ENCODE measurements around the gene LY6G6D. TPM values are rescaled to one million over a fixed set of nuclear protein-coding genes. Genes with fewer than 3 reads are reported as not detected.

The LY6G6D gene
- total RNA-seq, 1 experiment from 2014 or later, result not detected

GRCh38 chr6:31687860-31688693 is 27.1 kb upstream of the LY6G6D start:
- TF ChIP-seq CTCF (conservative IDR thresholded peaks at IDR 0.05; ENCODE audit: low read depth, low read length) (no peak), EZH2phosphoT487 (IDR thresholded peaks at IDR 0.05; ENCODE audit: borderline replicate concordance, low read length) (no peak), EZH2 (IDR thresholded peaks at IDR 0.05; ENCODE audit: low read length, unreplicated experiment) (no peak)
- ChIA-PET CTCF (no interaction called here), POLR2A (ENCODE audit: unreplicated experiment) (no interaction called here)
- no peaks in the 10 kb centered on the region for H3K27me3 ChIP-seq (ENCODE audit: low read length)
- 0 out of 2 replicates have a peak, but pooled peaks cover 3% of the 10 kb centered on the region for H3K4me1 ChIP-seq (ENCODE audit: insufficient read depth, low read length)
- H3K9me3 ChIP-seq (ENCODE audit: low read length), result no peaks in the 10 kb centered on the region
- no peak overlapping the region for H3K4me3 ChIP-seq (ENCODE audit: low read length)
- H2AFZ ChIP-seq (ENCODE audit: low read length), result no peak overlapping the region
- no peaks in the 10 kb centered on the region for H3K9me2 ChIP-seq (replicated peaks; ENCODE audit: low read length)
- ATAC-seq, result no peak
- intact Hi-C loops (cut with micrococcal nuclease), result loop anchor here (10.0 kb wide), 2 partner anchors 147 to 177 kb away; partner anchors contain the start of gene NEU1
- no peak overlapping the region for H3K27ac ChIP-seq (ENCODE audit: low read length)
- H4K20me1 ChIP-seq (ENCODE audit: low read length), result no peaks in the 10 kb centered on the region
- H3F3A ChIP-seq (ENCODE audit: low read length, unreplicated experiment), result no peaks in the 10 kb centered on the region
- H3K79me2 ChIP-seq (ENCODE audit: low read length), result no peaks in the 10 kb centered on the region
- no peak overlapping the region for H3K9ac ChIP-seq (ENCODE audit: low read length)
- no TSS peak for BruUV-seq (replicated peaks)
- no peak overlapping the region for H3K4me2 ChIP-seq (ENCODE audit: low read length)
- peaks cover 8% of the 10 kb centered on the region; the same call in 1 of the 2 replicates for H3K36me3 ChIP-seq (ENCODE audit: low read depth, low read length)
- DNase-seq, result no peak

- no peaks in the 10 kb centered on the region for H3F3A ChIP-seq (ENCODE audit: low read length, unreplicated experiment)
- BruUV-seq (replicated peaks), result no TSS peak
- 0 out of 2 replicates have a peak, but pooled peaks cover 3% of the 10 kb centered on the region for H3K4me1 ChIP-seq (ENCODE audit: insufficient read depth, low read length)
- peaks cover 8% of the 10 kb centered on the region; the same call in 1 of the 2 replicates for H3K36me3 ChIP-seq (ENCODE audit: low read depth, low read length)
- no peaks in the 10 kb centered on the region for H3K27me3 ChIP-seq (ENCODE audit: low read length)
- no peak overlapping the region for H3K4me2 ChIP-seq (ENCODE audit: low read length)
- no peak overlapping the region for H3K9ac ChIP-seq (ENCODE audit: low read length)
- DNase-seq (no peak), ATAC-seq (0 out of 2 replicates have a peak, but pooled peaks have one; percentile 35)
- intact Hi-C loops (cut with micrococcal nuclease), result loop anchor here (10.0 kb wide), 2 partner anchors 145 to 175 kb away; partner anchors contain the start of gene NEU1
- H3K9me3 ChIP-seq (ENCODE audit: low read length), result no peaks in the 10 kb centered on the region
- POLR2A ChIA-PET (ENCODE audit: unreplicated experiment), result interaction anchor here (0.6 kb wide), 1 partner anchor 31 kb away, joined by 3 read pairs; no protein-coding TSS in a partner anchor
- no peaks in the 10 kb centered on the region for H3K9me2 ChIP-seq (replicated peaks; ENCODE audit: low read length)
- H4K20me1 ChIP-seq (ENCODE audit: low read length), result no peaks in the 10 kb centered on the region
- no peaks in the 10 kb centered on the region for H3K79me2 ChIP-seq (ENCODE audit: low read length)
- CTCF ChIA-PET, result no interaction called here
- no peak overlapping the region for H3K27ac ChIP-seq (ENCODE audit: low read length)
- H3K4me3 ChIP-seq (ENCODE audit: low read length), result no peak overlapping the region
- TF ChIP-seq EZH2 (IDR thresholded peaks at IDR 0.05; ENCODE audit: low read length, unreplicated experiment) (no peak), EZH2phosphoT487 (IDR thresholded peaks at IDR 0.05; ENCODE audit: borderline replicate concordance, low read length) (no peak), CTCF (conservative IDR thresholded peaks at IDR 0.05; ENCODE audit: low read depth, low read length) (peak; percentile 61)
- no peak overlapping the region for H2AFZ ChIP-seq (ENCODE audit: low read length)
Measured at GRCh38 chr6:31689249-31690110, 25.7 kb upstream of the LY6G6D start.

Measured in PC-3 (cell line).